IPS DF 19.7 (cell line): ENCODE results near the gene IL31.
"Not testable (repeated sequence)": the region's sequence is repeated elsewhere in the genome, so short reads cannot be mapped to it uniquely, and the experiment has no call there.

Experiments
- DNase-seq: peaks from one replicate; pipeline ENCODE4 v3.0.0-alpha.2; 2013; ENCODE audit warnings: low read depth, low spot score

The IL31 gene

GRCh38 chr12:122174155-122174845 is at the start of gene IL31:
IL31 (minus strand) TSS chr12:122174221; CDS start chr12:122174172, 49 bp downstream.
- no peak for DNase-seq

- DNase-seq, result no peak
These were observed 42.4 kb upstream of the IL31 start for GRCh38 chr12:122216445-122216844.

- no peak for DNase-seq
These were observed 41.8 kb upstream of the IL31 start for GRCh38 chr12:122215771-122216170.

- no peak for DNase-seq
These were observed 34.2 kb upstream of the IL31 start for GRCh38 chr12:122208073-122208820.

- DNase-seq, result no peak
These were observed 33.4 kb upstream of the IL31 start for GRCh38 chr12:122207391-122207790.

- no peak for DNase-seq
These were observed 33.0 kb upstream of the IL31 start for GRCh38 chr12:122206976-122207375.

GRCh38 chr12:122206111-122206881 is 32.3 kb upstream of the IL31 start:
- no peak for DNase-seq

GRCh38 chr12:122205053-122205925 is 31.3 kb upstream of the IL31 start:
- DNase-seq, result no peak

GRCh38 chr12:122204167-122205052 is 30.4 kb upstream of the IL31 start:
- no peak for DNase-seq

GRCh38 chr12:122203301-122204166 is 29.5 kb upstream of the IL31 start, which contains the start of gene B3GNT4:
B3GNT4 (plus strand) TSS chr12:122203709; CDS start chr12:122204619, 910 bp downstream.
- DNase-seq, result no peak

- not testable (repeated sequence) for DNase-seq
These were observed 28.8 kb upstream of the IL31 start for GRCh38 chr12:122202811-122203210.

GRCh38 chr12:122202017-122202416 is 28.0 kb upstream of the IL31 start:
- no peak for DNase-seq

GRCh38 chr12:122201381-122201780 is 27.4 kb upstream of the IL31 start:
- DNase-seq, result no peak

- DNase-seq, result no peak
These were observed 26.6 kb upstream of the IL31 start for GRCh38 chr12:122200541-122201175.

GRCh38 chr12:122199484-122200355 is 25.7 kb upstream of the IL31 start:
- DNase-seq, result no peak

GRCh38 chr12:122197612-122197966 is 23.6 kb upstream of the IL31 start:
- no peak for DNase-seq

GRCh38 chr12:122195405-122195804 is 21.4 kb upstream of the IL31 start:
- no peak for DNase-seq

- DNase-seq, result no peak
These were observed 20.8 kb upstream of the IL31 start for GRCh38 chr12:122194804-122195203.
